A673 (cell line): ENCODE measurements around the gene NEU4. TPM values are rescaled to one million over a fixed set of nuclear protein-coding genes. Genes with fewer than 3 reads are reported as not detected.
A peak's percentile ranks its signal among the peaks of the same experiment; 100 is the strongest.

Source experiments
- BruUV-seq: library from RNA; stranded (reverse); fragments of 400-500 nt; replicated peaks from 2 replicates; lab custom pipeline; 2021; lab: Mats Ljungman, UMichigan
- CTCF ChIA-PET: fragments of 300-600 bp; sonication (Branson Sonifier 250); formaldehyde crosslinking; loops from one replicate; lab custom pipeline; 2022; ENCODE audit warnings: antibody characterized with exemption; lab: Charles Lee
- POLR2A ChIA-PET: fragments of 300-600 bp; sonication (Branson Sonifier 250); formaldehyde crosslinking; loops from one replicate; lab custom pipeline; 2022; ENCODE audit warnings: antibody characterized with exemption; ENCODE audit not compliant: low non-redundant PET; lab: Charles Lee
- DNase-seq: peaks from one replicate; pipeline ENCODE4 v3.0.0-alpha.2; 2015; ENCODE audit warnings: low spot score
- H3K27ac ChIP-seq: fragments of 200-600 bp; sonication (generic); 2 replicates; pipeline ENCODE4 v1.5.1; 2016; ENCODE audit warnings: mixed run types, low read depth, mild to moderate bottlenecking, mixed read lengths, antibody characterized with exemption, low read length; ENCODE audit not compliant: poor library complexity, severe bottlenecking
- H3K27me3 ChIP-seq: fragments of 200-600 bp; sonication (generic); replicated peaks from 2 replicates; pipeline ENCODE4 v1.6.1; 2017; ENCODE audit warnings: mixed run types, low read depth, mild to moderate bottlenecking, mixed read lengths, antibody characterized with exemption, low read length; ENCODE audit not compliant: insufficient read depth, poor library complexity
- H3K36me3 ChIP-seq: fragments of 200-600 bp; sonication (generic); 2 replicates; pipeline ENCODE4 v1.6.1; 2016; ENCODE audit warnings: mixed run types, mild to moderate bottlenecking, mixed read lengths, antibody characterized with exemption, low read length; ENCODE audit not compliant: insufficient read depth, poor library complexity, severe bottlenecking
- H3K4me1 ChIP-seq: fragments of 200-600 bp; sonication (generic); 2 replicates; pipeline ENCODE4 v1.6.1; 2017; ENCODE audit warnings: mixed run types, mild to moderate bottlenecking, mixed read lengths, antibody characterized with exemption, low read length; ENCODE audit not compliant: insufficient read depth, poor library complexity, severe bottlenecking
- H3K4me3 ChIP-seq: fragments of 200-600 bp; sonication (generic); 2 replicates; pipeline ENCODE4 v1.5.1; 2016; ENCODE audit warnings: low read depth, mixed run types, mild to moderate bottlenecking, mixed read lengths, low read length; ENCODE audit not compliant: poor library complexity, severe bottlenecking
- H3K9me3 ChIP-seq: fragments of 200-600 bp; sonication (generic); 2 replicates; pipeline ENCODE4 v1.6.1; 2016; ENCODE audit warnings: mixed run types, low read depth, mild to moderate bottlenecking, mixed read lengths, antibody characterized with exemption, low read length; ENCODE audit not compliant: poor library complexity, severe bottlenecking
- CTCF ChIP-seq: fragments of 300-800, 200-600 bp; sonication (generic); conservative IDR thresholded peaks from 2 replicates; pipeline ENCODE4 v1.5.1; 2017; ENCODE audit warnings: low read depth, mild to moderate bottlenecking, antibody characterized with exemption, low read length, moderate library complexity, mixed read lengths
- EZH2 ChIP-seq: fragments of 200-600 bp; sonication (generic); IDR thresholded peaks from 2 replicates; pipeline ENCODE4 v1.6.1; 2017; ENCODE audit warnings: borderline replicate concordance, low read depth, mild to moderate bottlenecking, mixed read lengths, antibody characterized with exemption, low read length; ENCODE audit not compliant: poor library complexity, severe bottlenecking
- intact Hi-C: fragments of 100-400 bp; cut with micrococcal nuclease; formaldehyde crosslinking; loops from one replicate; pipeline ENCODE4 v1.10.0; 2022; ENCODE audit not compliant: unreplicated experiment
- total RNA-seq: library from RNA; stranded (reverse); gene quantifications from 2 replicates; pipeline ENCODE4 v1.2.3, GENCODE V29; 2021

The NEU4 gene
- total RNA-seq, 1 experiment from 2014 or later = 48.4 TPM

GRCh38 chr2:241859017-241859435, 50.0 kb downstream of the NEU4 start:
- H3K27me3 ChIP-seq = no peaks in the 10 kb centered on the region
- H3K27ac ChIP-seq = peak overlapping the region; percentile 62
- no peak for TF ChIP-seq EZH2
- no peak for TF ChIP-seq CTCF
- DNase-seq = no peak
- POLR2A ChIA-PET = no interaction called here
- BruUV-seq = no TSS peak
- CTCF ChIA-PET = no interaction called here
- intact Hi-C loops = no loop called here
- no peaks in the 10 kb centered on the region for H3K9me3 ChIP-seq
- peaks cover 39% of the 10 kb centered on the region for H3K4me1 ChIP-seq
- no peak overlapping the region for H3K4me3 ChIP-seq
- H3K36me3 ChIP-seq = no peaks in the 10 kb centered on the region

GRCh38 chr2:241859436-241860183, 50.6 kb downstream of the NEU4 start:
- ChIA-PET POLR2A (no interaction called here), CTCF (interaction anchor here (0.6 kb wide), 1 partner anchor 15 kb away, joined by 6 read pairs; no protein-coding TSS in a partner anchor)
- DNase-seq = peak; percentile 48

More at GRCh38 chr2:241859436-241860183, 50.6 kb downstream of the NEU4 start:
- H3K4me1 ChIP-seq = peaks cover 37% of the 10 kb centered on the region
- no peaks in the 10 kb centered on the region for H3K36me3 ChIP-seq
- no peak overlapping the region for H3K4me3 ChIP-seq
- TF ChIP-seq EZH2 = no peak
- no peak; the same call in 1 of the 2 replicates for TF ChIP-seq CTCF
- peak overlapping the region; percentile 62 for H3K27ac ChIP-seq
- no peaks in the 10 kb centered on the region for H3K9me3 ChIP-seq
- intact Hi-C loops = loop anchor here (5.0 kb wide), 1 partner anchor 47 kb away; no protein-coding TSS in a partner anchor
- no TSS peak for BruUV-seq
- no peaks in the 10 kb centered on the region for H3K27me3 ChIP-seq
